ENCODE results near the gene APOC4.

APOC4 gene

DNA sequence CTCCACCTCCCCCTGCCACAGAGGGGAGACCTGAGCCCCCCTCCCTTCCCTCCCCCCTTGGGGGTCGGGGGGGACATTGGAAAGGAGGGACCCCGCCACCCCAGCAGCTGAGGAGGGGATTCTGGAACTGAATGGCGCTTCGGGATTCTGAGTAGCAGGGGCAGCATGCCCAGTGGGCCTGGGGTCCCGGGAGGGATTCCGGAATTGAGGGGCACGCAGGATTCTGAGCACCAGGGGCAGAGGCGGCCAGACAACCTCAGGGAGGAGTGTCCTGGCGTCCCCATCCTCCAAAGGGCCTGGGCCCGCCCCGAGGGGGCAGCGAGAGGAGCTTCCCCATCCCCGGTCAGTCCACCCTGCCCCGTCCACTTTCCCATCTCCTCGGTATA is 38.8 kb upstream of the APOC4 start:
- Histone ChIP-seq H3K4me3 (ENCODE audit: low read depth, low read length) (no peak overlapping the region), H3K9me3 (ENCODE audit: control insufficient read depth, insufficient read depth, low read depth, low read length) (no peaks in the 10 kb centered on the region), H3K4me1 (ENCODE audit: control insufficient read depth, insufficient read depth, low read length) (peaks cover 6% of the 10 kb centered on the region; the same call in 1 of the 2 replicates), H3K36me3 (ENCODE audit: control insufficient read depth in 2 of 2, insufficient read depth in 1 of 2, low read length in 2 of 2) (peaks cover 25 to 35% of the 10 kb centered on the region in 2 experiments; a peak in 2 of 3 replicates), H3K27ac (ENCODE audit: extremely low read depth, low read depth, low read length) (no peak overlapping the region)
- TF ChIP-seq ZNF513 (tag by site-specific recombination; IDR thresholded peaks at IDR 0.05) (no peak), TSHZ1 (tag by site-specific recombination; IDR thresholded peaks at IDR 0.05; ENCODE audit: borderline replicate concordance) (no peak), ZNF274 (IDR thresholded peaks at IDR 0.05; ENCODE audit: low read length) (no peak), ZNF274 (tag by site-specific recombination; IDR thresholded peaks at IDR 0.05; ENCODE audit: borderline replicate concordance) (no peak), ZNF112 (tag by site-specific recombination; IDR thresholded peaks at IDR 0.05) (no peak), ZNF366 (tag by site-specific recombination; conservative IDR thresholded peaks at IDR 0.05) (no peak), ZNF140 (tag by site-specific recombination; IDR thresholded peaks at IDR 0.05) (no peak), ZNF660 (tag by site-specific recombination; IDR thresholded peaks at IDR 0.05) (no peak), YY1 (tag by site-specific recombination; IDR thresholded peaks at IDR 0.05) (no peak), OVOL3 (tag by site-specific recombination; IDR thresholded peaks at IDR 0.05) (no peak), TRIM28 (IDR thresholded peaks at IDR 0.05; ENCODE audit: borderline replicate concordance, low read length) (no peak), PRDM1 (tag by site-specific recombination; IDR thresholded peaks at IDR 0.05) (no peak), ZBTB7A (tag by site-specific recombination; IDR thresholded peaks at IDR 0.05; ENCODE audit: low read depth) (no peak), ZNF10 (tag by site-specific recombination; IDR thresholded peaks at IDR 0.05) (no peak), ZFP41 (tag by site-specific recombination; IDR thresholded peaks at IDR 0.05; ENCODE audit: borderline replicate concordance) (no peak), ZNF707 (tag by site-specific recombination; IDR thresholded peaks at IDR 0.05) (no peak), ZEB2 (tag by site-specific recombination; IDR thresholded peaks at IDR 0.05) (no peak)
- TF ChIP-seq, protein P1, sequence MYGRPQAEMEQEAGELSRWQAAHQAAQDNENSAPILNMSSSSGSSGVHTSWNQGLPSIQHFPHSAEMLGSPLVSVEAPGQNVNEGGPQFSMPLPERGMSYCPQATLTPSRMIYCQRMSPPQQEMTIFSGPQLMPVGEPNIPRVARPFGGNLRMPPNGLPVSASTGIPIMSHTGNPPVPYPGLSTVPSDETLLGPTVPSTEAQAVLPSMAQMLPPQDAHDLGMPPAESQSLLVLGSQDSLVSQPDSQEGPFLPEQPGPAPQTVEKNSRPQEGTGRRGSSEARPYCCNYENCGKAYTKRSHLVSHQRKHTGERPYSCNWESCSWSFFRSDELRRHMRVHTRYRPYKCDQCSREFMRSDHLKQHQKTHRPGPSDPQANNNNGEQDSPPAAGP (tag by site-specific recombination; IDR thresholded peaks at IDR 0.05), result no peak
- TF ChIP-seq, protein P2, sequence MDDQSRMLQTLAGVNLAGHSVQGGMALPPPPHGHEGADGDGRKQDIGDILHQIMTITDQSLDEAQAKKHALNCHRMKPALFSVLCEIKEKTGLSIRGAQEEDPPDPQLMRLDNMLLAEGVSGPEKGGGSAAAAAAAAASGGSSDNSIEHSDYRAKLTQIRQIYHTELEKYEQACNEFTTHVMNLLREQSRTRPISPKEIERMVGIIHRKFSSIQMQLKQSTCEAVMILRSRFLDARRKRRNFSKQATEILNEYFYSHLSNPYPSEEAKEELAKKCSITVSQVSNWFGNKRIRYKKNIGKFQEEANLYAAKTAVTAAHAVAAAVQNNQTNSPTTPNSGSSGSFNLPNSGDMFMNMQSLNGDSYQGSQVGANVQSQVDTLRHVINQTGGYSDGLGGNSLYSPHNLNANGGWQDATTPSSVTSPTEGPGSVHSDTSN (CRISPR knock-in tag; IDR thresholded peaks at IDR 0.05), result no peak
- TF ChIP-seq, protein P3, sequence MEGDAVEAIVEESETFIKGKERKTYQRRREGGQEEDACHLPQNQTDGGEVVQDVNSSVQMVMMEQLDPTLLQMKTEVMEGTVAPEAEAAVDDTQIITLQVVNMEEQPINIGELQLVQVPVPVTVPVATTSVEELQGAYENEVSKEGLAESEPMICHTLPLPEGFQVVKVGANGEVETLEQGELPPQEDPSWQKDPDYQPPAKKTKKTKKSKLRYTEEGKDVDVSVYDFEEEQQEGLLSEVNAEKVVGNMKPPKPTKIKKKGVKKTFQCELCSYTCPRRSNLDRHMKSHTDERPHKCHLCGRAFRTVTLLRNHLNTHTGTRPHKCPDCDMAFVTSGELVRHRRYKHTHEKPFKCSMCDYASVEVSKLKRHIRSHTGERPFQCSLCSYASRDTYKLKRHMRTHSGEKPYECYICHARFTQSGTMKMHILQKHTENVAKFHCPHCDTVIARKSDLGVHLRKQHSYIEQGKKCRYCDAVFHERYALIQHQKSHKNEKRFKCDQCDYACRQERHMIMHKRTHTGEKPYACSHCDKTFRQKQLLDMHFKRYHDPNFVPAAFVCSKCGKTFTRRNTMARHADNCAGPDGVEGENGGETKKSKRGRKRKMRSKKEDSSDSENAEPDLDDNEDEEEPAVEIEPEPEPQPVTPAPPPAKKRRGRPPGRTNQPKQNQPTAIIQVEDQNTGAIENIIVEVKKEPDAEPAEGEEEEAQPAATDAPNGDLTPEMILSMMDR (tag by site-specific recombination; IDR thresholded peaks at IDR 0.05), result no peak
- TF ChIP-seq, protein P4, sequence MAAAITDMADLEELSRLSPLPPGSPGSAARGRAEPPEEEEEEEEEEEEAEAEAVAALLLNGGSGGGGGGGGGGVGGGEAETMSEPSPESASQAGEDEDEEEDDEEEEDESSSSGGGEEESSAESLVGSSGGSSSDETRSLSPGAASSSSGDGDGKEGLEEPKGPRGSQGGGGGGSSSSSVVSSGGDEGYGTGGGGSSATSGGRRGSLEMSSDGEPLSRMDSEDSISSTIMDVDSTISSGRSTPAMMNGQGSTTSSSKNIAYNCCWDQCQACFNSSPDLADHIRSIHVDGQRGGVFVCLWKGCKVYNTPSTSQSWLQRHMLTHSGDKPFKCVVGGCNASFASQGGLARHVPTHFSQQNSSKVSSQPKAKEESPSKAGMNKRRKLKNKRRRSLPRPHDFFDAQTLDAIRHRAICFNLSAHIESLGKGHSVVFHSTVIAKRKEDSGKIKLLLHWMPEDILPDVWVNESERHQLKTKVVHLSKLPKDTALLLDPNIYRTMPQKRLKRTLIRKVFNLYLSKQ (tag by site-specific recombination; IDR thresholded peaks at IDR 0.05; ENCODE audit: borderline replicate concordance), result no peak
- POLR2A ChIA-PET, result no interaction called here
- CTCF ChIA-PET, result interaction anchor here (0.6 to 5.0 kb wide), 24 partner anchors 8 to 707 kb away, joined by 3 to 101 read pairs (median 4); partner anchors contain the start of genes APOC1, APOC2, CLPTM1 and TOMM40
